Erythroblast (primary cell): ENCODE data around the gene SPATA3.

Experiments used
- GATA1 ChIP-seq: IDR thresholded peaks from 2 replicates; pipeline ENCODE4 v1.6.1; 2011; ENCODE audit warnings: low read depth, mild to moderate bottlenecking, control low read depth, low read length, moderate library complexity
- POLR2A ChIP-seq: IDR thresholded peaks from 2 replicates; pipeline ENCODE4 v1.6.1; 2011; ENCODE audit warnings: mild to moderate bottlenecking, low read length

- TF ChIP-seq POLR2A (no peak), GATA1 (no peak)
Observed at GRCh38 chr2:231039821-231040364, 44.0 kb downstream of the SPATA3 start.
